Vagina (tissue), 2 donors: ENCODE results near the gene CHN2. TPM values are rescaled to one million over a fixed set of nuclear protein-coding genes. Genes with fewer than 3 reads are reported as not detected.

Experiments used
- DNase-seq, 2 donors: peaks; one replicate each; pipeline ENCODE4 v3.0.0-alpha.2; 2017; ENCODE audit errors: extremely low spot score in 2 of 2
- H3K27ac ChIP-seq: fragments of 200-600 bp; sonication (generic); one replicate; pipeline ENCODE4 v1.5.1; 2019
- H3K27me3 ChIP-seq: fragments of 200-600 bp; sonication (generic); one replicate; pipeline ENCODE4 v1.5.1; 2019
- H3K36me3 ChIP-seq, 2 donors: fragments of 200-600 bp; sonication (generic); one replicate each; pipeline ENCODE4 v1.5.1; 2017 to 2019
- H3K4me1 ChIP-seq: fragments of 200-600 bp; sonication (generic); one replicate; pipeline ENCODE4 v1.5.1; 2019
- H3K4me3 ChIP-seq, 2 donors: fragments of 200-600 bp; sonication (generic); 1 replicate in 1 of 2; 2 replicates in 1 of 2; pipeline ENCODE4 v1.5.1; 2016 to 2019
- H3K9me3 ChIP-seq: fragments of 200-600 bp; sonication (generic); one replicate; pipeline ENCODE4 v1.5.1; 2019
- CTCF ChIP-seq, 3 experiments: fragments of 450-650 bp in 2 of 3; fragments of 200-600 bp in 1 of 3; sonication (generic) in 1 of 3; IDR thresholded peaks; one replicate each; pipeline ENCODE4 v1.5.1; 2017 to 2019; ENCODE audit warnings: antibody characterized with exemption in 3 of 3, mild to moderate bottlenecking in 2 of 3, moderate library complexity in 2 of 3
- POLR2A ChIP-seq, 2 donors: fragments of 450-650 bp; IDR thresholded peaks; one replicate each; pipeline ENCODE4 v1.6.1; 2017; ENCODE audit warnings: antibody characterized with exemption in 2 of 2, mild to moderate bottlenecking in 2 of 2, moderate library complexity in 2 of 2
- POLR2AphosphoS5 ChIP-seq, 2 donors: sonication (generic); formaldehyde crosslinking; IDR thresholded peaks; one replicate each; pipeline ENCODE4 v1.9.0; 2017; ENCODE audit warnings: antibody characterized with exemption in 2 of 2, mild to moderate bottlenecking in 2 of 2, low read depth in 1 of 2; ENCODE audit not compliant: insufficient read depth in 1 of 2
- intact Hi-C: fragments of 100-400 bp; cut with DNase I; formaldehyde crosslinking; loops from one replicate; pipeline ENCODE4 v1.15.1; 2023
- total RNA-seq: library from RNA; depleted of rRNA; stranded (reverse); fragments of >200 nt; gene quantifications from one replicate; pipeline ENCODE4 v1.2.3, GENCODE V29; 2016

The CHN2 gene
- total RNA-seq, 1 donor from 2014 or later, result 11.0 TPM

- no peak overlapping the region for H3K4me3 ChIP-seq
- H3K9me3 ChIP-seq, result no peaks in the 10 kb centered on the region
- DNase-seq, result no peak
- no peaks in the 10 kb centered on the region for H3K27me3 ChIP-seq
- no peaks in the 10 kb centered on the region for H3K36me3 ChIP-seq
- TF ChIP-seq CTCF (IDR thresholded peaks at IDR 0.05) (no peak), POLR2A (IDR thresholded peaks at IDR 0.05) (no peak), POLR2AphosphoS5 (IDR thresholded peaks at IDR 0.05; ENCODE audit: insufficient read depth in 1 of 2, low read depth in 1 of 2) (no peak)
- no peaks in the 10 kb centered on the region for H3K4me1 ChIP-seq
- no peak overlapping the region for H3K27ac ChIP-seq
- intact Hi-C loops, result no loop called here
Observed at GRCh38 chr7:29309041-29309854, 114.7 kb downstream of the CHN2 start.

GRCh38 chr7:29310625-29311024, 116.0 kb downstream of the CHN2 start:
- no peak for DNase-seq
- H3K4me3 ChIP-seq, result no peak overlapping the region
- H3K36me3 ChIP-seq, result no peaks in the 10 kb centered on the region
- intact Hi-C loops, result no loop called here
- no peaks in the 10 kb centered on the region for H3K9me3 ChIP-seq
- no peak for TF ChIP-seq CTCF (IDR thresholded peaks at IDR 0.05)
- no peak for TF ChIP-seq POLR2A (IDR thresholded peaks at IDR 0.05)
- TF ChIP-seq POLR2AphosphoS5 (IDR thresholded peaks at IDR 0.05; ENCODE audit: insufficient read depth in 1 of 2, low read depth in 1 of 2), result no peak
- H3K27me3 ChIP-seq, result no peaks in the 10 kb centered on the region
- no peak overlapping the region for H3K27ac ChIP-seq
- no peaks in the 10 kb centered on the region for H3K4me1 ChIP-seq

GRCh38 chr7:29311314-29311713, 116.7 kb downstream of the CHN2 start:
- intact Hi-C loops, result no loop called here
- Histone ChIP-seq H3K27ac (no peak overlapping the region), H3K27me3 (no peaks in the 10 kb centered on the region), H3K4me3 (no peak overlapping the region), H3K9me3 (no peaks in the 10 kb centered on the region), H3K4me1 (no peaks in the 10 kb centered on the region), H3K36me3 (no peaks in the 10 kb centered on the region)
- DNase-seq, result no peak
- no peak for TF ChIP-seq CTCF (IDR thresholded peaks at IDR 0.05)
- TF ChIP-seq POLR2AphosphoS5 (IDR thresholded peaks at IDR 0.05; ENCODE audit: insufficient read depth in 1 of 2, low read depth in 1 of 2), result no peak
- no peak for TF ChIP-seq POLR2A (IDR thresholded peaks at IDR 0.05)

DNA sequence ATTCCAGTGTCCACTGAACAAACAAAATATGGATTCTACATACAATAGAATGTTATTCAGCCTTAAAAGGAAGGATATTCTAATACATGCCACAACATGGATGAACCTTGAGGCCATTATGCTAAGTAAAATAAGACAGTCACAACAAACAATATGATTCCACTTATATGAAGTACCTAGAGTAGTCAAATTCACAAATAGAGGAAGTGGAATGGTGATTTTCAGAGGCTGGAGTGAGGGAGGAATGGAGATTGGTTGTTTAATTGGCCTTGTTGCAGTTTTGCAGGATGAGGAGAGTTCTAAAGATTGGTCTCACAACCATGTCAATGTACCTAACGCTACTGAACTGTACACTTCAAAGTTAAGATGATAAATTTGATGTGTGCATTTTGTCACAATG, 119.6 kb downstream of the CHN2 start:
- H3K4me1 ChIP-seq, result no peaks in the 10 kb centered on the region

More for the DNA sequence above, 119.6 kb downstream of the CHN2 start:
- DNase-seq, result no peak
- Histone ChIP-seq H3K36me3 (no peaks in the 10 kb centered on the region), H3K9me3 (no peaks in the 10 kb centered on the region), H3K4me3 (no peak overlapping the region), H3K27ac (no peak overlapping the region), H3K27me3 (no peaks in the 10 kb centered on the region)
- intact Hi-C loops, result no loop called here
- TF ChIP-seq CTCF (IDR thresholded peaks at IDR 0.05), result no peak
- no peak for TF ChIP-seq POLR2AphosphoS5 (IDR thresholded peaks at IDR 0.05; ENCODE audit: insufficient read depth in 1 of 2, low read depth in 1 of 2)
- no peak for TF ChIP-seq POLR2A (IDR thresholded peaks at IDR 0.05)
